Spleen (tissue), 7 donors: Measurements from ENCODE around the gene FAM120B.

Experiments used
- POLR2A ChIP-seq, 3 donors: fragments of 450-650 bp; IDR thresholded peaks; one replicate each; pipeline ENCODE4 v1.5.1; 2017; ENCODE audit warnings: antibody characterized with exemption in 3 of 3, mild to moderate bottlenecking in 1 of 3
- POLR2AphosphoS5 ChIP-seq, 3 donors: sonication (generic); formaldehyde crosslinking; IDR thresholded peaks; one replicate each; pipeline ENCODE4 v1.5.1; 2017; ENCODE audit warnings: antibody characterized with exemption in 3 of 3
- TF ChIP-seq, protein P1 (sequence below), 11 experiments: fragments of 200-600 bp in 7 of 11; fragments of 450-650 bp in 4 of 11; sonication (generic) in 4 of 11; IDR thresholded peaks in 8 of 11; conservative IDR thresholded peaks in 3 of 11; 1 replicate in 7 of 11; 2 replicates in 4 of 11; pipeline versions ENCODE4 v1.4.0 to v1.8.0; 2016 to 2021; ENCODE audit warnings: antibody characterized with exemption in 11 of 11, inconsistent platforms in 4 of 11, mild to moderate bottlenecking in 1 of 11
- donor health status: DM: no; HTN: no; CAD: no; lungs with moderate emphysema.
- donor health status: DM: no; HTN: no; CAD: no.
- donor health status: DM: no; HTN: no; CAD: no.

GRCh38 chr6:170448317-170448716, 141.8 kb downstream of the FAM120B start:
- TF ChIP-seq, protein P1, sequence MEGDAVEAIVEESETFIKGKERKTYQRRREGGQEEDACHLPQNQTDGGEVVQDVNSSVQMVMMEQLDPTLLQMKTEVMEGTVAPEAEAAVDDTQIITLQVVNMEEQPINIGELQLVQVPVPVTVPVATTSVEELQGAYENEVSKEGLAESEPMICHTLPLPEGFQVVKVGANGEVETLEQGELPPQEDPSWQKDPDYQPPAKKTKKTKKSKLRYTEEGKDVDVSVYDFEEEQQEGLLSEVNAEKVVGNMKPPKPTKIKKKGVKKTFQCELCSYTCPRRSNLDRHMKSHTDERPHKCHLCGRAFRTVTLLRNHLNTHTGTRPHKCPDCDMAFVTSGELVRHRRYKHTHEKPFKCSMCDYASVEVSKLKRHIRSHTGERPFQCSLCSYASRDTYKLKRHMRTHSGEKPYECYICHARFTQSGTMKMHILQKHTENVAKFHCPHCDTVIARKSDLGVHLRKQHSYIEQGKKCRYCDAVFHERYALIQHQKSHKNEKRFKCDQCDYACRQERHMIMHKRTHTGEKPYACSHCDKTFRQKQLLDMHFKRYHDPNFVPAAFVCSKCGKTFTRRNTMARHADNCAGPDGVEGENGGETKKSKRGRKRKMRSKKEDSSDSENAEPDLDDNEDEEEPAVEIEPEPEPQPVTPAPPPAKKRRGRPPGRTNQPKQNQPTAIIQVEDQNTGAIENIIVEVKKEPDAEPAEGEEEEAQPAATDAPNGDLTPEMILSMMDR (IDR thresholded peaks at IDR 0.05 in 8 of 11, conservative IDR thresholded peaks at IDR 0.05 in 3 of 11), result no peak
- no peak for TF ChIP-seq POLR2A (IDR thresholded peaks at IDR 0.05)
- no peak for TF ChIP-seq POLR2AphosphoS5 (IDR thresholded peaks at IDR 0.05)
